Activated CD8-positive, alpha-beta memory T cell treated with anti-CD3 and anti-CD28 coated beads, Interleukin-2, amount 50 U/mL, for 1 hour (primary cell): ENCODE data around the gene SLC17A5.
"Not testable (repeated sequence)": the region's sequence is repeated elsewhere in the genome, so short reads cannot be mapped to it uniquely, and the experiment has no call there.

ENCODE experiments used
- DNase-seq: peaks from one replicate; pipeline ENCODE4 v3.0.0-alpha.2; 2020; ENCODE audit errors: extremely low read depth

SLC17A5 gene

GRCh38 chr6:73665686-73666319, 12.0 kb upstream of the SLC17A5 start:
- no peak for DNase-seq

GRCh38 chr6:73664701-73665100, 10.9 kb upstream of the SLC17A5 start:
- DNase-seq, result no peak

- no peak for DNase-seq
Measured at GRCh38 chr6:73657201-73657600, 3.4 kb upstream of the SLC17A5 start.

- no peak for DNase-seq
Measured at GRCh38 chr6:73656531-73657145, 2.8 kb upstream of the SLC17A5 start.

GRCh38 chr6:73655341-73655917, 1.6 kb upstream of the SLC17A5 start:
- DNase-seq, result no peak

- DNase-seq, result no peak
Measured at GRCh38 chr6:73652637-73653570, 888 bp downstream of the SLC17A5 start.

- DNase-seq, result no peak
Measured at GRCh38 chr6:73649783-73650182, 4.0 kb downstream of the SLC17A5 start.

- DNase-seq, result no peak
Measured at GRCh38 chr6:73648166-73648565, 5.6 kb downstream of the SLC17A5 start.

GRCh38 chr6:73644941-73645591, 8.7 kb downstream of the SLC17A5 start:
- no peak for DNase-seq

- no peak for DNase-seq
Measured at GRCh38 chr6:73644030-73644429, 9.8 kb downstream of the SLC17A5 start.

- no peak for DNase-seq
Measured at GRCh38 chr6:73642530-73642929, 11.3 kb downstream of the SLC17A5 start.

- no peak for DNase-seq
Measured at GRCh38 chr6:73640179-73640750, 13.5 kb downstream of the SLC17A5 start.

- DNase-seq, result no peak
Measured at GRCh38 chr6:73639040-73639439, 14.8 kb downstream of the SLC17A5 start.

- no peak for DNase-seq
Measured at GRCh38 chr6:73637404-73637803, 16.4 kb downstream of the SLC17A5 start.

- DNase-seq, result no peak
Measured at GRCh38 chr6:73636048-73636447, 17.7 kb downstream of the SLC17A5 start.

GRCh38 chr6:73632346-73632745, 21.4 kb downstream of the SLC17A5 start:
- DNase-seq, result no peak

- no peak for DNase-seq
Measured at GRCh38 chr6:73631849-73632248, 21.9 kb downstream of the SLC17A5 start.

GRCh38 chr6:73630401-73630800, 23.4 kb downstream of the SLC17A5 start:
- DNase-seq, result no peak

GRCh38 chr6:73624896-73625295, 28.9 kb downstream of the SLC17A5 start:
- no peak for DNase-seq

GRCh38 chr6:73623480-73623879, 30.3 kb downstream of the SLC17A5 start:
- not testable (repeated sequence) for DNase-seq

- not testable (repeated sequence) for DNase-seq
Measured at GRCh38 chr6:73618082-73618481, 35.7 kb downstream of the SLC17A5 start.
